ENCODE measurements around the gene ALDH4A1.
"Not testable (repeated sequence)": the region's sequence is repeated elsewhere in the genome, so short reads cannot be mapped to it uniquely, and the experiment has no call there.

The ALDH4A1 gene

GRCh38 chr1:18870595-18870865 lies 31.8 kb downstream of the ALDH4A1 start:
- DNase-seq (ENCODE audit: low read depth); H3K4me1 ChIP-seq (ENCODE audit: control insufficient read depth, insufficient read depth, low read length); H3K9ac ChIP-seq (ENCODE audit: low read length); H3K9me3 ChIP-seq (ENCODE audit: control insufficient read depth, low read length); H3K4me3 ChIP-seq (ENCODE audit: low read length): not testable (repeated sequence)
- H3K36me3 ChIP-seq (ENCODE audit: control insufficient read depth, insufficient read depth, low read length, severe bottlenecking), result peaks cover 13% of the 10 kb centered on the region
- peaks cover 14% of the 10 kb centered on the region for H3K27me3 ChIP-seq (replicated peaks; ENCODE audit: control insufficient read depth, insufficient read depth, low read length)

DNA sequence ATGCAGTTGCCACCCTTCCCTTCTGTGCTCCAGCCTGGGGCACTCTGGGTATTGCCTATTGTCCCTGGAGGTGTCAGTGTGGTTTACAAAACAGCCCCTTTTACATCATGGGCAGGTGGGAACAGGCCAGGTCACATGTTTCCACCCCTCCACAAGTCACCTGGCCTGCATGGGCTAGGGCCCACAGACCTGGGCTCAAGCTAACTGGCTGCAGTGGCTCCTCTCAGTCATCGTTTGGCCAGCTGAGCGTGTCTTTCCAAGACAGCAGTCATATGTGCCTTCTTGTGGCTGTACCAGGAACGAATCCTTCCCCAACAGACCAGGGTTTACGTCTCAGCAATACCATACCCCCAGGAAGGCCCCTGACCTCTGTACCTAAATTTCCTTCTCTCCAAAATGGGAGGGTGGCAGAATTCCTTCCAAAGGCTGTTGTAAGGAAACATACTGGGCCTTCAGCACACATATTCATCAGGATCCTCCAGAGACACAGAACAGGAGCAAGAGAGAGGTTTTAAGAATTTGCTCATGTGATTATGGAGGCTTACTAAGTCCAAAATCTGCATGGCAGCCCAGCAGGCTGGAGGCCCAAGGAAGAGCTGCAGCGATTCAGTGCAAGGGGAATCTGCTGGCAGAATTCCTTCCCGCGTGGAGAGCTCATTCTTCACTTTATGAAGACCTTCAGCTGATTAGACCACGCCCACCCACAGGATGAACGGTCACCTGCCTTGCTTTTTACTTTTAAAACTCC lies 32.3 kb downstream of the ALDH4A1 start:
- Histone ChIP-seq H3K36me3 (ENCODE audit: control insufficient read depth, insufficient read depth, low read length, severe bottlenecking) (peaks cover 13% of the 10 kb centered on the region), H3K9me3 (ENCODE audit: control insufficient read depth, low read length) (no peaks in the 10 kb centered on the region), H3K4me3 (ENCODE audit: low read length) (no peak overlapping the region), H3K9ac (ENCODE audit: low read length) (no peak overlapping the region), H3K4me1 (ENCODE audit: control insufficient read depth, insufficient read depth, low read length) (no peaks in the 10 kb centered on the region), H3K27me3 (replicated peaks; ENCODE audit: control insufficient read depth, insufficient read depth, low read length) (peaks cover 19% of the 10 kb centered on the region)
- DNase-seq (ENCODE audit: low read depth), result no peak

DNA sequence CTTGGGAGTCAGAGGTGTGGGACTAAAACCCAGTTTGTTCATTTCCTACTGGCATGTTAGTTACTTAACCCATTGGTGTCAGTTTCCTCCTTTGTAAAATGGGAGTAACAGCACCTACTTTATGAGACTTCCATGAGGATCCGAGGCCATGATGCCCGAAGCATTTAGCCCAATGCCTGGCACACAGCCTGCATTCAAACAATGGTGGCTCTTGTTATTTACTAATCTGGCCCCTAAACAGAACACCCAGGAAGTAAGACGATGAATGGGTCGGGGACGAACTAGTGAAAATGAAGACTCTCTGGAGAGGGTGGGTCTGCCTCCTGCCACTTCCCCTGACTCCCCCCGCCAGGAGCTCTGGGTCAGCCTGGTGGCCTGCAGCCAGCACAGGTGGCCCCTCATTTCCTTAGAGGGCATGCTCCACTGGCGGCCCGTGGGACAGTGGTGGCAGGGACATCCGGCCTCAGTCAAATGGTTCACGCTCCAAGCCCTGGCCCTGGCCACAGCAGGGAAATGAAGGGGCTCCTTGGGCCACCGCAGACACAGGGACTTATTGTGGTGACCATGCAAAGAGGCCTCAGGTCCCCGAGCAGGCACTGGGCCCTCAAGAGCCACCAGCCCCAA lies 33.4 kb downstream of the ALDH4A1 start:
- DNase-seq (ENCODE audit: low read depth), result no peak
- H3K9me3 ChIP-seq (ENCODE audit: control insufficient read depth, low read length), result no peaks in the 10 kb centered on the region
- peaks cover 21% of the 10 kb centered on the region for H3K27me3 ChIP-seq (replicated peaks; ENCODE audit: control insufficient read depth, insufficient read depth, low read length)
- peaks cover 13% of the 10 kb centered on the region for H3K36me3 ChIP-seq (ENCODE audit: control insufficient read depth, insufficient read depth, low read length, severe bottlenecking)
- H3K9ac ChIP-seq (ENCODE audit: low read length), result no peak overlapping the region
- H3K4me3 ChIP-seq (ENCODE audit: low read length), result no peak overlapping the region
- no peaks in the 10 kb centered on the region for H3K4me1 ChIP-seq (ENCODE audit: control insufficient read depth, insufficient read depth, low read length)

DNA sequence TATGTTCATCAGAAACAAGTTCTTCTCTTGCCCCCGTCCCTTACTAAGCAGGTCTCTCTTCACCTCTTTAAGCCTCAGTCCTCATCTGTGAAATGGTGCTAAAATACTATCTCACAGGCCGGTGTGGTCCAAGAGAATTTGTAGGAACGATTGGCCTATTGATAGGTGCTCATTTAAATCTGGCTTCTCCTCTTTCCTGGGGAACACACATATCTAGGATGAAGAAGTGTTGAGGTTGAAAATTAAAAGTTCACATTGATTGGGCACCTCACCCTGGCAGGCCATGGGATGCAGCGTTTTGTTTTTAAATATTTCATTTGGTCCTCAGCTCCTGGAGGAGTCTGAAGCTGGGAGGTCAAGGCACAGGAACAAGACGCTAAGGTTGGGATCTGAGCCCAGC lies 34.0 kb downstream of the ALDH4A1 start:
- H3K9ac ChIP-seq (ENCODE audit: low read length), result no peak overlapping the region
- H3K4me3 ChIP-seq (ENCODE audit: low read length), result no peak overlapping the region
- peaks cover 21% of the 10 kb centered on the region for H3K27me3 ChIP-seq (replicated peaks; ENCODE audit: control insufficient read depth, insufficient read depth, low read length)
- peaks cover 9% of the 10 kb centered on the region for H3K36me3 ChIP-seq (ENCODE audit: control insufficient read depth, insufficient read depth, low read length, severe bottlenecking)
- H3K4me1 ChIP-seq (ENCODE audit: control insufficient read depth, insufficient read depth, low read length), result no peaks in the 10 kb centered on the region
- H3K9me3 ChIP-seq (ENCODE audit: control insufficient read depth, low read length), result no peaks in the 10 kb centered on the region
- no peak for DNase-seq (ENCODE audit: low read depth)

DNA sequence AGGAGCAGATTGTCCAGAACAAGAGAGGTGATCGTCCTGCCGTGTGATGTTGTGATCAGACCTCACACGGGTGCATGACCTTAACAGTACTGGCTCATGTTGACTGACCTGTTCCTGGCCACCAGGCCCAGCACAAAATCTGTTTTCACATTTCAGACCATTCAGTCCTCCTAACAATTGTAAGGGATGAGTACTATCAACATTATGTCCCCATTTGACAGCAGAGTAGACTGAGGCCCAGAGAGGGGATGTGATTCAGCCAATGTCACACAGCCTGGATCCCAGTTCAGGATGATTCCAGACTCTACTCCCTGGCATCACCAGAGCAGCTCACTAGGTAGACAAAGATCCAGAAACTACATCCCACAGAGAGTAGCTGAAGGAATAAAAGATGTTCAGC lies 35.5 kb downstream of the ALDH4A1 start:
- no peak for DNase-seq (ENCODE audit: low read depth)
- H3K4me3 ChIP-seq (ENCODE audit: low read length), result no peak overlapping the region
- H3K36me3 ChIP-seq (ENCODE audit: control insufficient read depth, insufficient read depth, low read length, severe bottlenecking), result no peaks in the 10 kb centered on the region
- H3K27me3 ChIP-seq (replicated peaks; ENCODE audit: control insufficient read depth, insufficient read depth, low read length), result peaks cover 26% of the 10 kb centered on the region
- H3K9me3 ChIP-seq (ENCODE audit: control insufficient read depth, low read length), result no peaks in the 10 kb centered on the region
- H3K4me1 ChIP-seq (ENCODE audit: control insufficient read depth, insufficient read depth, low read length), result no peaks in the 10 kb centered on the region
- no peak overlapping the region for H3K9ac ChIP-seq (ENCODE audit: low read length)

- H3K9ac ChIP-seq (ENCODE audit: low read length), result no peak overlapping the region
- H3K4me1 ChIP-seq (ENCODE audit: control insufficient read depth, insufficient read depth, low read length), result no peaks in the 10 kb centered on the region
- H3K9me3 ChIP-seq (ENCODE audit: control insufficient read depth, low read length), result no peaks in the 10 kb centered on the region
- no peak for DNase-seq (ENCODE audit: low read depth)
- no peak overlapping the region for H3K4me3 ChIP-seq (ENCODE audit: low read length)
- no peaks in the 10 kb centered on the region for H3K36me3 ChIP-seq (ENCODE audit: control insufficient read depth, insufficient read depth, low read length, severe bottlenecking)
- H3K27me3 ChIP-seq (replicated peaks; ENCODE audit: control insufficient read depth, insufficient read depth, low read length), result peaks cover 31% of the 10 kb centered on the region
Measured at GRCh38 chr1:18866314-18866713, 36.0 kb downstream of the ALDH4A1 start.

GRCh38 chr1:18865176-18865575 lies 37.2 kb downstream of the ALDH4A1 start:
- Histone ChIP-seq H3K9ac (ENCODE audit: low read length) (no peak overlapping the region), H3K4me1 (ENCODE audit: control insufficient read depth, insufficient read depth, low read length) (no peaks in the 10 kb centered on the region), H3K9me3 (ENCODE audit: control insufficient read depth, low read length) (no peaks in the 10 kb centered on the region), H3K4me3 (ENCODE audit: low read length) (no peak overlapping the region), H3K36me3 (ENCODE audit: control insufficient read depth, insufficient read depth, low read length, severe bottlenecking) (no peaks in the 10 kb centered on the region), H3K27me3 (replicated peaks; ENCODE audit: control insufficient read depth, insufficient read depth, low read length) (peaks cover 33% of the 10 kb centered on the region)
- DNase-seq (ENCODE audit: low read depth), result no peak

- H3K36me3 ChIP-seq (ENCODE audit: control insufficient read depth, insufficient read depth, low read length, severe bottlenecking), result no peaks in the 10 kb centered on the region
- no peaks in the 10 kb centered on the region for H3K4me1 ChIP-seq (ENCODE audit: control insufficient read depth, insufficient read depth, low read length)
- no peak for DNase-seq (ENCODE audit: low read depth)
Measured at GRCh38 chr1:18861590-18861989, 40.8 kb downstream of the ALDH4A1 start.

GRCh38 chr1:18861082-18861481 lies 41.3 kb downstream of the ALDH4A1 start:
- DNase-seq (ENCODE audit: low read depth), result no peak
- H3K9me3 ChIP-seq (ENCODE audit: control insufficient read depth, low read length), result no peaks in the 10 kb centered on the region

More at GRCh38 chr1:18861590-18861989, 40.8 kb downstream of the ALDH4A1 start:
- Histone ChIP-seq H3K4me3 (ENCODE audit: low read length) (no peak overlapping the region), H3K27me3 (replicated peaks; ENCODE audit: control insufficient read depth, insufficient read depth, low read length) (peaks cover 38% of the 10 kb centered on the region), H3K9ac (ENCODE audit: low read length) (no peak overlapping the region), H3K9me3 (ENCODE audit: control insufficient read depth, low read length) (no peaks in the 10 kb centered on the region)

DNA sequence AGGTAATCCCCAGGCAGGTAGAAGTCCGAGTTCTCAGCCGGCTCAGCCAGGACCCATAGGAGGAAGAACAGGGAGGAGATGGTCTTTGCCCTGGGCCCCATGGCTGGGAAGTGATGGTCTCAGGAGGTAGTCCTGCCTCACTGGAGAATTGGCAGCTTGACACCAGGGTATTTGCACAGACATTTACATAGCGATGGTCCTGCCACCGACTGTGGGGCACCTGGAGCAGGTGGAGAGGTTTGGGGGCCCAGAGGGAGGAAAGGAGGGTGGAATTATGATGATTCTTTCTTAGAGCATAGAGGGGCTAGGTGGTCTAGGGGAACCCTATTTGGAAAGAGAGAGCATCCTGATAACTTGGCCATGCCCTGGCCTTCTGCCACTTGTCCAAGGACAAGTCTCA lies 42.8 kb downstream of the ALDH4A1 start, which contains the start of gene TAS1R2:
TSS of gene TAS1R2 (minus strand) at position 101 of the 400 bp plus-strand sequence. CDS start at position 101, 0 bp downstream.
- no peak for DNase-seq (ENCODE audit: low read depth)
- H3K4me3 ChIP-seq (ENCODE audit: low read length), result no peak within 1 kb of the TSS
- peaks cover 34% of the 10 kb centered on the region for H3K27me3 ChIP-seq (replicated peaks; ENCODE audit: control insufficient read depth, insufficient read depth, low read length)
- no peak within 1 kb of the TSS for H3K9ac ChIP-seq (ENCODE audit: low read length)
- no peaks in the 10 kb centered on the region for H3K36me3 ChIP-seq (ENCODE audit: control insufficient read depth, insufficient read depth, low read length, severe bottlenecking)
- H3K4me1 ChIP-seq (ENCODE audit: control insufficient read depth, insufficient read depth, low read length), result no peaks in the 10 kb centered on the region
- H3K9me3 ChIP-seq (ENCODE audit: control insufficient read depth, low read length), result no peaks in the 10 kb centered on the region

More at GRCh38 chr1:18861082-18861481, 41.3 kb downstream of the ALDH4A1 start:
- Histone ChIP-seq H3K36me3 (ENCODE audit: control insufficient read depth, insufficient read depth, low read length, severe bottlenecking) (no peaks in the 10 kb centered on the region), H3K9ac (ENCODE audit: low read length) (no peak overlapping the region), H3K4me1 (ENCODE audit: control insufficient read depth, insufficient read depth, low read length) (no peaks in the 10 kb centered on the region), H3K27me3 (replicated peaks; ENCODE audit: control insufficient read depth, insufficient read depth, low read length) (peaks cover 37% of the 10 kb centered on the region), H3K4me3 (ENCODE audit: low read length) (no peak overlapping the region)

- Histone ChIP-seq H3K27me3 (replicated peaks; ENCODE audit: control insufficient read depth, insufficient read depth, low read length) (peaks cover 35% of the 10 kb centered on the region), H3K36me3 (ENCODE audit: control insufficient read depth, insufficient read depth, low read length, severe bottlenecking) (no peaks in the 10 kb centered on the region), H3K9ac (ENCODE audit: low read length) (no peak overlapping the region), H3K4me3 (ENCODE audit: low read length) (no peak overlapping the region), H3K4me1 (ENCODE audit: control insufficient read depth, insufficient read depth, low read length) (no peaks in the 10 kb centered on the region), H3K9me3 (ENCODE audit: control insufficient read depth, low read length) (no peaks in the 10 kb centered on the region)
- no peak for DNase-seq (ENCODE audit: low read depth)
Measured at GRCh38 chr1:18858070-18858688, 44.2 kb downstream of the ALDH4A1 start.
